Subcutaneous adipose tissue (tissue), 4 donors: ENCODE measurements around the gene XNDC1N. TPM values are rescaled to one million over a fixed set of nuclear protein-coding genes. Genes with fewer than 3 reads are reported as not detected.

Experiments
- total RNA-seq, 4 donors: library from RNA; depleted of rRNA; stranded (reverse); fragments of >200 nt; gene quantifications; one replicate each; pipeline ENCODE4 v1.1.0, GENCODE V29; 2016
- TF ChIP-seq, protein P1 (sequence below): fragments of 450-650 bp; IDR thresholded peaks from one replicate; pipeline ENCODE4 v1.5.1; 2016; ENCODE audit warnings: low read depth, mild to moderate bottlenecking, control low read depth, antibody characterized with exemption, moderate library complexity

XNDC1N gene
- total RNA-seq, 4 donors from 2014 or later, result 3.1 to 8.2 (median 6.4) TPM

DNA sequence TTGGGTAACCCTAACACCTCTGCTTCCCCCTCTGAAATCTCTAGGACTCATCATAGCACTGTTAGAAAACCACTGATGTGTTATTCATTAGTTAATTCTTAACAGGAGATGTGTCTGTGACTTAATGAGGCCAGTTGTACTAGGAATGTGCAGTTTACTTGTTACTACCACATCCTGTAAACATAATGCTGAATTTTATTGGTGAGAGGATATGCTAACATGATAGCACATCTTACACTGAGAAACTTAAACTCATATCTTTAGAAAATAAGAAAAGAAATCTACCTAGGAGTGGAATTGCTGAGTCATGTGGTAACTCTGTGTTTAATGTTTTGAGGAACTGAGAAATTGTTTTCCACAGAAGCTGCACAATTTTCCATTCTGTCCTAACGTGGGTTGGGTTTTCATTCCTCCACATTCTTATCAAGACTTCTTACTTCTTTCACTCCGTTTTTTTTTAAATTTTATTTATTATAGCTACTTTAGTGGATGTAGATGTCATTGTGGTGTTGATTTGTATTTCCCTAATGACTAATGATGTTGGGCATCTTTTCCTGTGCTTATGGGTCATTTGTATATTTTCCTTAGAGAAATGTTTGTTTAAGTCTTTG, 34.1 kb upstream of the XNDC1N start:
- TF ChIP-seq, protein P1, sequence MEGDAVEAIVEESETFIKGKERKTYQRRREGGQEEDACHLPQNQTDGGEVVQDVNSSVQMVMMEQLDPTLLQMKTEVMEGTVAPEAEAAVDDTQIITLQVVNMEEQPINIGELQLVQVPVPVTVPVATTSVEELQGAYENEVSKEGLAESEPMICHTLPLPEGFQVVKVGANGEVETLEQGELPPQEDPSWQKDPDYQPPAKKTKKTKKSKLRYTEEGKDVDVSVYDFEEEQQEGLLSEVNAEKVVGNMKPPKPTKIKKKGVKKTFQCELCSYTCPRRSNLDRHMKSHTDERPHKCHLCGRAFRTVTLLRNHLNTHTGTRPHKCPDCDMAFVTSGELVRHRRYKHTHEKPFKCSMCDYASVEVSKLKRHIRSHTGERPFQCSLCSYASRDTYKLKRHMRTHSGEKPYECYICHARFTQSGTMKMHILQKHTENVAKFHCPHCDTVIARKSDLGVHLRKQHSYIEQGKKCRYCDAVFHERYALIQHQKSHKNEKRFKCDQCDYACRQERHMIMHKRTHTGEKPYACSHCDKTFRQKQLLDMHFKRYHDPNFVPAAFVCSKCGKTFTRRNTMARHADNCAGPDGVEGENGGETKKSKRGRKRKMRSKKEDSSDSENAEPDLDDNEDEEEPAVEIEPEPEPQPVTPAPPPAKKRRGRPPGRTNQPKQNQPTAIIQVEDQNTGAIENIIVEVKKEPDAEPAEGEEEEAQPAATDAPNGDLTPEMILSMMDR, result no peak

DNA sequence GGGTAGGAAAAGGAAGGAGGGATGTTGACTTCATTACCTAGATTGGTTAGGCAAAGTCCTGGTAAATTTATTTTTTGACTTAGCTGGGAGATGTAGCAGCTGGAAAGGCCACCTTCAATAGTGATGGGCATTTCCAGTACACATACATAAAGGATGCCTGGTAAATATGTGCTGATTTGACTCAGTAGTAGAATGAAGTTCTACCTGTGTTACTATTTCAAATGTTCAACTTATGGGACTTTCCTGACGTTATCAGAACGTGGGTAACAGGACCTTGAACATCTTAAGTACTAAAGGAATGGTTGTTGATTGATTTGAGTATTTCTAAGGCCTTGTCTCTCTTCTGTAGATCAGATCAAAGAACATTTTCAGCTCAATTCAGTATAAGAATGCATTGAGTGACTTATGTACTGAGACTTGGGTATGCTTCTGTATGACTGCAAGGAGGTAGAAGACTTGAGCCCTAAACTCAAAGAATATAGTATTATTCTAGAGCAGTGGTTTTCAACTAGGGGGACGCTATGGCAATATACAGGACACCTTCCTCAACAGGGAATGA, 27.6 kb upstream of the XNDC1N start:
- TF ChIP-seq, protein P1, result no peak

DNA sequence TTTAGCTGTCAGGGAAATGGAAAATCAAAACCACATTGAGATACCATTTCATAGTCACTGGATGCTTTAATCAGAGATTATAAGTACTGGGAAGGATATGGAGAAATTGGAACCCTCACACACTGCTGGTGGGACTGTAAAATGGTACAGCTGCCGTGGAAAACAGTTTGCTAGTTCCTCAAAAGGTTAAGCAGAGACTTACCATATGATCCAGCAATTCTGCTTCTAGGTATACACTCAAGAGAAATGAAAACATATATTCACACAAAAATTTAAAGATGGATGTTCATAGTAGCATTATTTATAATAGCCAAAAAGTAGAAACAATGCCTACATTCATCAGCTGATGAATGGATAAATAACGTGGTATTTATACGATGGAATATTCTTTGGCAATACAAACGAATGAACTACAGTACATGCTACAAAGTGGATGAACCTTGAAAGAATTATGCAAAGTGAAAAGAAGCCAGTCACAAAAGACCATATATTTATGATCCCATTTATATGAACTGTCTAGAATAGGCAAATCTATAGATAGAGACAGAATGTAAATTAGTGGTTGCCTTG, 23.4 kb upstream of the XNDC1N start:
- TF ChIP-seq, protein P1, result no peak

DNA sequence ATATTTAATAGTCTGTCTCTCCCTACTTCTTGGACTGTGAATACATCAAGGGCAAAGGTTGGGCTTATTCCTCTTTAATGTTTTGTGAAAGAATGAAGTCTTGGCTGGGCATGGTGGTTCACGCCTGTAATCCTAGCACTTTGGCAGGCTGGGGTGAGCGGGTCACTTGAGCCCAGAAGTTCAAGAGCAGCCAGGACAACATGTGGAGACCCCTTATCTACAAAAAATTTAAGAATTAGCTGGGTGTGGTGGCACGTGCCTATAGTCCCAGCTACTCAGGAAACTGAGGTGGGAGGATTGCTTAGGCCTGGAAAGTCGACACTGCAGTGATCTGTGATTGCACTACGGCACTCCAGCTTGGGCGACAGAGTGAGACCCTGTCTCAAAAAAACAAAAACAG, 20.6 kb upstream of the XNDC1N start:
- TF ChIP-seq, protein P1, result no peak

DNA sequence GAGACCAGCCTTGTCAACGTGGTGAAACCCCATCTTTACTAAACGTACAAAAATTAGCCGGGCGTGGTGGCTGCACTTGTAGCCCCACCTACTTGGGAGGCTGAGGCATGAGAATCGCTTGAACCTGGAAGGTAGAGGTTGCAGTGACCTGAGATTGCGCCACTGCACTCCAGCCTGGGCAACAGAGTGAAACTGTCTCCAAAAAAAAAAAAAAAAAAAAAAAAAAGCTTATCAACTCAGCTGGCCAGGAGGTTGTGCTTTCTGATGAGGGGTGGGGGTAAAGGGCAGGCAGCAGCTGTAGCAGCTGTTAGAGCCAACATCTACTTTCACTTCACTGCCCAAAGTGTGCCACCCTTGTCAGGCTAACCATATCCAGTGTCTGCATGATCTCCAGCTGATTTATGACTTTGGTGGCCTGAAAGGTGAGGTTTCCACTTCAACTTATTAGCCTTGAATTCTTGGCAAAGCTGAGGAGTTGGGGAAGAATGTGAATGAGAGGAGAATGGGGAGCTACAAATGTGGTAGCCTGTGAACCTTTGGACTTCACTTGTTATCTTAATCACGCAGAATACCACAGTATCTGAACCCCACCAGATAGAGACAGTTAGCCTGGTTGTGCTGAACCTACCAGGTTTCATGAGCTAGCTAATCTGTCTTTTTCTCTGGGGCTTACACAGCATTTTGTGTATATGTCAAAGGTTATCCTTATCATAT, 20.1 kb upstream of the XNDC1N start:
- TF ChIP-seq, protein P1, result no peak

DNA sequence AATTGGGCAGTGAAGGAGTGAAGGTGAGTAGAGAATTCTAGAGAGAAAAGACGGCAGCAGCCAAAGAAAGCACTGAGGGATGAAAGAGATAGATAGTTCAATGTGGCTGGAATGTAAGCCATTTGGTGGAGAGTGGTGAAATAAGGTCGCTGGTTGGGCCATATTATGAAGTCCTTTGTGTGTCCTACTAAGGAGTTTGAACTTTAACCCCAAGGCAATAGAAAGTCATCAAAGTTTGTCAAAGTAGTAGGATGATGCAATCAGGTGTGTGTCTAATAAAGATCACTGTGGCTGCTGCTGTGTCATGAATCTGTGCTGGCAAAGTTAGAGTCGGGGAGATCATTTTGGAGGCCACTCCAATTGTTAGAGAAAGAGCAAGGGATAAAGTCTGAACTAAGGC, 19.1 kb upstream of the XNDC1N start:
- TF ChIP-seq, protein P1, result no peak

DNA sequence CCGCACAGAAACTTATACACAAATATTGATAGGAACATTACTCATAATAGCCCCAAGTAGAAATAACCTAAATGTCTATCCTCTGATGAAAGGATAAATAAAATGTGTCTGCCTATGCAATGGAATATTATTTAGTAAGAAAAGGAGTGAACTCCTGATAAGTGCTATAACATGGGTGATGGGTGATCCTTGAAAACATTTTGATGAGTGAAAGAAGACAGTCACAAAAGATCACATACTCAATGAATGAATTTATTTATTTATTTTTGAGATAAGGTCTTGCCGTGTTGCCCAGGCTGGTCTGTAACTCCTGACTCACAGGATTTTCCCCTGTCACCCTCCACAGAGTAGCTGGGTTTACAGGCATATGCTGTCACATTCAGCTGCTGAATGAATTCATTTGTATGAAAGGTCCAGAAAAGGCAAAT, 17.8 kb upstream of the XNDC1N start:
- TF ChIP-seq, protein P1, result no peak
